OCI-LY1 (cell line): ENCODE data around the gene PLA2G2D.

ENCODE experiments used
- EZH2 ChIP-seq: fragments of 200-600 bp; sonication (generic), shearing (Covaris generic); IDR thresholded peaks from 2 replicates; pipeline ENCODE4 v1.8.0; 2017; ENCODE audit warnings: borderline replicate concordance, mixed run types, mild to moderate bottlenecking, antibody characterized with exemption, low read length, moderate library complexity, mixed read lengths
- TF ChIP-seq, protein P1 (sequence below): fragments of 200-600 bp; sonication (generic), shearing (Covaris generic); IDR thresholded peaks from 2 replicates; pipeline ENCODE4 v1.5.1; 2017; ENCODE audit warnings: mild to moderate bottlenecking, antibody characterized with exemption, low read length, moderate library complexity, mixed read lengths

DNA sequence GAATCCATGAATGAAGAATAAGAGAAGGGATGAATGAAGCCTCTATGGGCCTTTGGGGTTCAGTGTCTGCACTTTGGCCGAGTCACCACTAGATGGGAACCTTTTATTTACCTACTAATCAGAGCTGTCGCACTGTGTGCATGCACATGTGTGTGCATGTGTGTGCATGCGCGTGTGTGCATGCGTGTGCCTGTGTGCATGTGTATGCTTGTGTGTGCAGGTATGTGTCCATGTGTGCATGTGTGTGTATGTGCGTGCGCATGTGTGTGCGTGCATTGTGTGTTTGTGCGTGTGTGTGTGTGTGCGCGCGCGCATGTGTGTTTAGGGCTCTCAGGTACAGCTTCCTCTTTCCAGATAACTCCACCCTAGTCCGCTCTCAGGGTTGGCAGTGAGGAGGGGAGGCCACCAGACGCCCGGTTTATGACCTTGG lies 46.2 kb upstream of the PLA2G2D start:
- TF ChIP-seq, protein P1, sequence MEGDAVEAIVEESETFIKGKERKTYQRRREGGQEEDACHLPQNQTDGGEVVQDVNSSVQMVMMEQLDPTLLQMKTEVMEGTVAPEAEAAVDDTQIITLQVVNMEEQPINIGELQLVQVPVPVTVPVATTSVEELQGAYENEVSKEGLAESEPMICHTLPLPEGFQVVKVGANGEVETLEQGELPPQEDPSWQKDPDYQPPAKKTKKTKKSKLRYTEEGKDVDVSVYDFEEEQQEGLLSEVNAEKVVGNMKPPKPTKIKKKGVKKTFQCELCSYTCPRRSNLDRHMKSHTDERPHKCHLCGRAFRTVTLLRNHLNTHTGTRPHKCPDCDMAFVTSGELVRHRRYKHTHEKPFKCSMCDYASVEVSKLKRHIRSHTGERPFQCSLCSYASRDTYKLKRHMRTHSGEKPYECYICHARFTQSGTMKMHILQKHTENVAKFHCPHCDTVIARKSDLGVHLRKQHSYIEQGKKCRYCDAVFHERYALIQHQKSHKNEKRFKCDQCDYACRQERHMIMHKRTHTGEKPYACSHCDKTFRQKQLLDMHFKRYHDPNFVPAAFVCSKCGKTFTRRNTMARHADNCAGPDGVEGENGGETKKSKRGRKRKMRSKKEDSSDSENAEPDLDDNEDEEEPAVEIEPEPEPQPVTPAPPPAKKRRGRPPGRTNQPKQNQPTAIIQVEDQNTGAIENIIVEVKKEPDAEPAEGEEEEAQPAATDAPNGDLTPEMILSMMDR = peak; percentile 52
- no peak for TF ChIP-seq EZH2
